Tibial artery (tissue), 4 donors: Measurements from ENCODE around the gene DZANK1.

Experiments
- DNase-seq, 2 donors: peaks; one replicate each; pipeline ENCODE4 v3.0.0-alpha.2; 2019
- H3K27ac ChIP-seq, 2 donors: fragments of 200-600 bp; sonication (generic) in 1 of 2; 1 replicate in 1 of 2; 2 replicates in 1 of 2; pipeline ENCODE4 v1.5.1; 2018 to 2019; ENCODE audit warnings: mild to moderate bottlenecking in 1 of 2
- H3K27me3 ChIP-seq, 2 donors: fragments of 200-600 bp; sonication (generic) in 1 of 2; one replicate each; pipeline versions ENCODE4 v1.5.1 to v1.6.0; 2016 to 2019
- H3K36me3 ChIP-seq, 3 donors: fragments of 200-600 bp; sonication (generic) in 2 of 3; one replicate each; pipeline ENCODE4 v1.5.1; 2016 to 2019; ENCODE audit warnings: mild to moderate bottlenecking in 2 of 3
- H3K4me1 ChIP-seq, 4 donors: fragments of 200-600 bp; sonication (generic) in 2 of 4; 1 replicate in 3 of 4; 2 replicates in 1 of 4; pipeline ENCODE4 v1.5.1; 2016 to 2019
- H3K4me3 ChIP-seq, 2 donors: fragments of 200-600 bp; sonication (generic) in 1 of 2; 1 replicate in 1 of 2; 2 replicates in 1 of 2; pipeline ENCODE4 v1.5.1; 2018 to 2019; ENCODE audit warnings: mild to moderate bottlenecking in 2 of 2
- H3K9me3 ChIP-seq, 3 donors: fragments of 200-600 bp; sonication (generic) in 1 of 3; one replicate each; pipeline ENCODE4 v1.5.1; 2016 to 2019
- intact Hi-C: fragments of 100-400 bp; cut with DNase I; formaldehyde crosslinking; loops from one replicate; pipeline ENCODE4 v1.15.0; 2023; ENCODE audit warnings: low total_unique reads
- TF ChIP-seq, protein P1 (sequence below), 2 experiments: fragments of 200-600 bp in 1 of 2; fragments of 450-650 bp in 1 of 2; IDR thresholded peaks; one replicate each; pipeline ENCODE4 v1.5.1; 2017 to 2019; ENCODE audit warnings: antibody characterized with exemption in 2 of 2, mild to moderate bottlenecking in 1 of 2, moderate library complexity in 1 of 2

Gene DZANK1

DNA sequence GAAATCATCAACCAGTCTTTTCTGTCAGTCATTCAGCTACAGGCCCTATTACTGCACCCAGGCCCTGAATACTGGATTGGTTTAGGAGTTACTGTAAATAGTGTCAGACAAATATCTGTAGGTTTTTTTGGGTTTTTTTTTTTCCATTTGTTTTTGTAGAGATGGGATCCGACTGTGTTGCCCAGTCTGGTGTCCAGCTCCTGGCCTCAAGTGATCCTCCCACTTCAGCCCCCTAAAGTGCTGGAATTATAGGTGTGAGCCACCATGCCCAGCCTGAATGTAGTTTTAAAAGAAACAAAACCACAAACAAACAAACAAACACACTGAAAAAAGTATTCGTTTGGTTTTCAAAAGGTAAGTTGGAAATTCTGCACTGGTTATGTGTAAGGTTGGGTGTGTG lies 39.6 kb downstream of the DZANK1 start:
- TF ChIP-seq, protein P1, sequence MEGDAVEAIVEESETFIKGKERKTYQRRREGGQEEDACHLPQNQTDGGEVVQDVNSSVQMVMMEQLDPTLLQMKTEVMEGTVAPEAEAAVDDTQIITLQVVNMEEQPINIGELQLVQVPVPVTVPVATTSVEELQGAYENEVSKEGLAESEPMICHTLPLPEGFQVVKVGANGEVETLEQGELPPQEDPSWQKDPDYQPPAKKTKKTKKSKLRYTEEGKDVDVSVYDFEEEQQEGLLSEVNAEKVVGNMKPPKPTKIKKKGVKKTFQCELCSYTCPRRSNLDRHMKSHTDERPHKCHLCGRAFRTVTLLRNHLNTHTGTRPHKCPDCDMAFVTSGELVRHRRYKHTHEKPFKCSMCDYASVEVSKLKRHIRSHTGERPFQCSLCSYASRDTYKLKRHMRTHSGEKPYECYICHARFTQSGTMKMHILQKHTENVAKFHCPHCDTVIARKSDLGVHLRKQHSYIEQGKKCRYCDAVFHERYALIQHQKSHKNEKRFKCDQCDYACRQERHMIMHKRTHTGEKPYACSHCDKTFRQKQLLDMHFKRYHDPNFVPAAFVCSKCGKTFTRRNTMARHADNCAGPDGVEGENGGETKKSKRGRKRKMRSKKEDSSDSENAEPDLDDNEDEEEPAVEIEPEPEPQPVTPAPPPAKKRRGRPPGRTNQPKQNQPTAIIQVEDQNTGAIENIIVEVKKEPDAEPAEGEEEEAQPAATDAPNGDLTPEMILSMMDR (IDR thresholded peaks at IDR 0.05), result no peak
- Histone ChIP-seq H3K9me3 (no peaks in the 10 kb centered on the region), H3K4me3 (no peak overlapping the region), H3K36me3 (peaks cover 0 to 16% (median 0%) of the 10 kb centered on the region in 3 donors), H3K4me1 (peaks cover 0 to 11% (median 8%) of the 10 kb centered on the region in 4 donors), H3K27ac (no peak overlapping the region), H3K27me3 (no peaks in the 10 kb centered on the region)
- no peak for DNase-seq
- intact Hi-C loops, result no loop called here

DNA sequence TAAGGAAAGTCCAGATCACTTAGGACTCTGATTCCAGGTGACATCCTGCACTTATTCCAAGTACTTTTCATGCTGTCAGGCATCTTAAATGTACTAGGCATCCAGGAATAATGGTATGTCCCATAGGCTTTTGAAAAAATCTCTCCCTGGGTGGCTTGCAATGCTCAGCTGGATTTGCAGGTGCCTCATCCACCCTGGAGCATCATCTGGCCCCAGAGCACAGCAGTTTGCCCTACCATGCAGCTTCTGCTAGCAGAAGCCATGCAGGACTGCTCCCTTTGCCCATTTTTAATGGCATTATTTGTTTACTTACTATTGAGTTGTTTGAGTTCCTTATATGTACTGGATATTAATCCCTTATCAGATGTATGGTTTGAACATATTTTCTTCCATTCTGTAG lies 45.2 kb downstream of the DZANK1 start:
- H3K4me1 ChIP-seq, result no peaks in the 10 kb centered on the region
- no peaks in the 10 kb centered on the region for H3K27me3 ChIP-seq
- no peaks in the 10 kb centered on the region for H3K9me3 ChIP-seq
- H3K36me3 ChIP-seq, result peaks cover 0 to 6% (median 0%) of the 10 kb centered on the region in 3 donors
- DNase-seq, result no peak
- TF ChIP-seq, protein P1 (IDR thresholded peaks at IDR 0.05), result no peak
- H3K27ac ChIP-seq, result no peak overlapping the region
- no peak overlapping the region for H3K4me3 ChIP-seq
- intact Hi-C loops, result no loop called here

DNA sequence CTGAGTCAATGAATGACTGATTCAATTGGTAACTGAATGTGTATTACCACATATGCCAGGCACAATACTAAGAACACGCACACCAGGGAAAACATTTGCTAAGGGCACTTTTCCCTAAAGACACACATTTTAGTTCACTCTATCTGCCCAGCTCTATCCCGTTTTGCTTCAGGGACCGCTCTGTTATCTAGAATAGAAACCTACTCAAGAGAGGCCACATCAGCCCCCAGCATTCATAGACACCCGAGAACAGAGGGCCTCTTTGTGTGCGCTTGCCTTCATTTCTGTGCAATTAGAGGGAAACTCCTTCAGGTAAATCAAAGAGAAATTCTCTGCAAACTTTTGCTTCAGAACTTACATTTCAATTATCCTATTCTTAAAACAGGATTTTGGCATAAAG lies 50.3 kb downstream of the DZANK1 start:
- TF ChIP-seq, protein P1 (IDR thresholded peaks at IDR 0.05), result no peak
- no peak for DNase-seq
- Histone ChIP-seq H3K36me3 (no peaks in the 10 kb centered on the region), H3K27me3 (no peaks in the 10 kb centered on the region), H3K9me3 (no peaks in the 10 kb centered on the region), H3K4me1 (no peaks in the 10 kb centered on the region), H3K4me3 (no peak overlapping the region), H3K27ac (no peak overlapping the region)
- intact Hi-C loops, result no loop called here

DNA sequence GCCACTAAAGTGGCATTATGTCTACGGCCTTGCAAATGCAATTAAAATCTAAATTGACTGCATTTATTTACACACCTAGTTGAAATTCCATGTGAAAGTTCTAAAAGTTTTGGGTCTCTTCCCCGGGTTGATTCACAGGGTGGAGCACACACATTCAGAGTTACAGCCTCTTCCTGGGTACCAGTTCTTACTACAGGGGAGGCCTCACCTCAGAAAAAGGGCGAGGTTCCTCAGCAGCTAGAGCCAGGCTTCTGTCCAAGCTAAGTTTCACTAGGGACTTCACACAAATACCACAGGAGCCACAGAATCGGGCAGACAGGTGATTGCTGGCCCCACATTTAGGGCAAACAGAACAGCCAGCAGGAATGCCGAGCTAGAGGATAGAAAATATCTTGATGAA lies 52.7 kb downstream of the DZANK1 start:
- TF ChIP-seq, protein P1 (IDR thresholded peaks at IDR 0.05), result no peak
- Histone ChIP-seq H3K36me3 (no peaks in the 10 kb centered on the region), H3K4me1 (no peaks in the 10 kb centered on the region), H3K27me3 (no peaks in the 10 kb centered on the region), H3K27ac (no peak overlapping the region), H3K9me3 (no peaks in the 10 kb centered on the region), H3K4me3 (no peak overlapping the region)
- DNase-seq, result no peak
- intact Hi-C loops, result no loop called here

DNA sequence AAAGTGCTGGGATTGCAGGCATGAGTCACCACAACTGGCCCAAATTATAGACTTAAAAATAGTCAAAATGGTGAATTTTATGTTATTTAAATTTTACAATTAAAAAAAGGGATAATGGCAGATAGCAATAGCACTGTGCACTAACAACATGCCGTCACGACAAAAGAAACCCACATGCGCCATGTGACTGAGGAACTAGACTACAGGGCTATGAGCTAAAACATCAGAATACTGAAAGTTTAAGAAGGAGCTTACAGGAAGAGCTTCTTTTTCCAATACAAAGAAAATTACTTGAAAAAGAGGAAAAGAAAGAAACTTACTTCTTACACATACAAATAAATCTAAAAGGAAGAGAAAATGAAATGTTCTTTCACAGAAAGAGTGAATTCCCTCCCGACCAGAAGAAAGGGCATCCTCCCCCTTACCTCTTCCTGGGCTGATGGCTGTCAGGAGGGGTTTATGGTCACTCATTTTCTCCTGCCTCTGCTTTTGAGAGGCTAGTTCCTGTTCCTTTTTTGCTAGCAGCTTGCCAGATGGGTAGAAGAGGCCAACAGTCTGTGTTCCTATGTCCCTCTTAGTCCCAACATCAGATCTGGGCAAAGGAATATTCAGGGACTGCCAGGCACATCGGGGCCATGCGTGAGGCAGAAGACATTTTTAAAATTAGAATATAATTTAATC lies 54.5 kb downstream of the DZANK1 start:
- H3K27me3 ChIP-seq, result no peaks in the 10 kb centered on the region
- H3K36me3 ChIP-seq, result peaks cover 0 to under 1% (median 0%) of the 10 kb centered on the region in 3 donors
- H3K4me1 ChIP-seq, result no peaks in the 10 kb centered on the region
- H3K4me3 ChIP-seq, result no peak overlapping the region
- no peak for DNase-seq
- intact Hi-C loops, result no loop called here
- H3K27ac ChIP-seq, result no peak overlapping the region
- TF ChIP-seq, protein P1 (IDR thresholded peaks at IDR 0.05), result no peak
- H3K9me3 ChIP-seq, result no peaks in the 10 kb centered on the region
